Limb (tissue), 2 donors: ENCODE data around the gene SPHK2.
"Not testable (repeated sequence)": the region's sequence is repeated elsewhere in the genome, so short reads cannot be mapped to it uniquely, and the experiment has no call there.

ENCODE experiments used
- DNase-seq, 2 donors: peaks; one replicate each; pipeline ENCODE4 v3.0.0-alpha.2; 2016; ENCODE audit errors: extremely low spot score in 2 of 2

Gene SPHK2

DNA sequence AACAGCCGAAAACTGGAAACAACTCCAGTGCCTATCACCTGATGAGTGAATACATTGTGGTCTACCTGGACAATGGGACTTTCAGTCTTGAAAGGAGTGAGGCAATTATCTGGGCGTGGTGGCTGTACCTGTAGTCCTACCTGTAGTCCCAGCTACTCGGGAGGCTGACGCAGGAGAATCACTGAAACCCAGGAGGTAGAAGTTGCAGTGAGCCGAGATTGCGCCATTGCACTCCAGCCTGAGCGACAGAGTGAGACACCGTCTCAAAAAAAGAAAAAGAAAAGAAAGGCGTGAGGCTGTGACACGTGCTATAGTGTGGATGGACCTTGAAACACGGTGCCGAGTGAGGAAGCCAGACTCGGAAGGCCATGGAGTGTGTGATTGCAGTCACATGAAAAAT, 57.6 kb downstream of the SPHK2 start:
- no peak for DNase-seq

DNA sequence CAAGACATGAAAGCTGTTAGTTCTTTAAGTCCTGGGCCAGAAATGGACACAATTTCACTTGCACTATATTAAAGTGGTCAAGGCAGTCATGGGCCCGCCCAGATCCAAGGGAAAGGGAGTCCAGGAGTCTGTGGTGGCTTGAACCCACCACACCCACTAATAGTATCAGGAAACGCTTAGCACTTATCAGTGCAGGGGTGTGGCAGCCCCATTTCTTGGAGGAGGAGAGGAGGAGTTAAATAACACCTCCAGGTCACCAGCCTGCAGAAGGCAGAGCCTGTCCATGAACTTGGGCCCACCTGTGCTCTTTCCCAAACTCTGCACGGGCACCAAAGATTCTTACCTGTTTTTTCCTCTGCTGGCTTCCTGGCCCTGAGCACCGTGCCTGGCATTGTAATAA, 58.9 kb downstream of the SPHK2 start:
- DNase-seq: no peak

DNA sequence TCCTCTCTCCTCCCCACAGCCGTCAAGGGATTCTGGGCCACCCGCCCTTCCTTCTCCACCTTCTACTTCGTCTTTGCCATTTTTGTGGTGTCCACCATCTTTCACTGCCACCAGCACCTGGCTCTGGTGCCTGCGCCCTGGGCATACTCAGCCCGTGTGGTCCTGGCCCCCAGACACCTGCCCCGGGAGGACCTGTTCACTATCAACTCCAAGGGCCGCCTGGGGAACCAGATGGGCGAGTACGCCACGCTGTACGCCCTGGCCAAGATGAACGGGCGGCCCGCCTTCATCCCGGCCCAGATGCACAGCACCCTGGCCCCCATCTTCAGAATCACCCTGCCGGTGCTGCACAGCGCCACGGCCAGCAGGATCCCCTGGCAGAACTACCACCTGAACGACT, 60.7 kb downstream of the SPHK2 start:
- DNase-seq: not testable (repeated sequence)
